GM23338 (cell line): ENCODE results near the gene ELOVL2. TPM values are rescaled to one million over a fixed set of nuclear protein-coding genes. Genes with fewer than 3 reads are reported as not detected.
A peak's percentile ranks its signal among the peaks of the same experiment; 100 is the strongest.

Source experiments
- ATAC-seq: fragments of 200-7000 bp; cut with Tn5 transposase; 3 replicates; pipeline ENCODE4 v1.9.1; 2020
- DNase-seq: peaks from one replicate; pipeline ENCODE4 v3.0.0-alpha.2; 2015; ENCODE audit warnings: low spot score
- H2AFZ ChIP-seq: fragments of 200-600 bp; sonication (generic); 2 replicates; pipeline ENCODE4 v1.8.0; 2016; ENCODE audit warnings: antibody characterized with exemption, mild to moderate bottlenecking, moderate library complexity
- H3F3A ChIP-seq: fragments of 200-600 bp; sonication (generic); replicated peaks from 2 replicates; pipeline ENCODE4 v1.8.0; 2017; ENCODE audit warnings: antibody characterized with exemption, mixed run types, low read depth
- H3K27ac ChIP-seq: fragments of 200-600 bp; sonication (generic); 2 replicates; pipeline ENCODE4 v1.6.1; 2016; ENCODE audit warnings: low read depth
- H3K27me3 ChIP-seq: fragments of 200-600 bp; sonication (generic); 2 replicates; pipeline ENCODE4 v1.8.0; 2016; ENCODE audit warnings: mild to moderate bottlenecking, mixed run types, moderate library complexity; ENCODE audit not compliant: insufficient read depth
- H3K36me3 ChIP-seq: fragments of 200-600 bp; sonication (generic); 2 replicates; pipeline ENCODE4 v1.8.0; 2016; ENCODE audit warnings: mild to moderate bottlenecking; ENCODE audit not compliant: insufficient read depth
- H3K4me1 ChIP-seq: fragments of 200-600 bp; sonication (generic); 2 replicates; pipeline ENCODE4 v1.8.0; 2016; ENCODE audit warnings: mild to moderate bottlenecking, moderate library complexity; ENCODE audit not compliant: insufficient read depth
- H3K4me2 ChIP-seq: fragments of 200-600 bp; sonication (generic); 2 replicates; pipeline ENCODE4 v1.7.1; 2017; ENCODE audit warnings: mixed run types
- H3K4me3 ChIP-seq: fragments of 200-600 bp; sonication (generic); 2 replicates; pipeline ENCODE4 v1.6.1; 2016; ENCODE audit warnings: mixed run types
- H3K79me2 ChIP-seq: fragments of 200-600 bp; sonication (generic); replicated peaks from 2 replicates; pipeline ENCODE4 v1.8.0; 2017; ENCODE audit warnings: mild to moderate bottlenecking; ENCODE audit not compliant: insufficient read depth
- H3K9me2 ChIP-seq: fragments of 200-600 bp; sonication (generic); 2 replicates; pipeline ENCODE4 v1.8.0; 2017; ENCODE audit not compliant: insufficient read depth
- H4K20me1 ChIP-seq: fragments of 200-600 bp; sonication (generic); replicated peaks from 2 replicates; pipeline ENCODE4 v1.8.0; 2017; ENCODE audit warnings: mild to moderate bottlenecking; ENCODE audit not compliant: insufficient read depth
- H3K27ac Mint-ChIP-seq: 2 replicates; pipeline ENCODE4 v1.8.0; 2020; ENCODE audit warnings: inconsistent platforms, mild to moderate bottlenecking, moderate library complexity, mixed read lengths
- H3K27me3 Mint-ChIP-seq: 3 replicates; pipeline ENCODE4 v1.8.0; 2022; ENCODE audit warnings: low read depth, mild to moderate bottlenecking, moderate library complexity, mixed read lengths, inconsistent platforms; ENCODE audit not compliant: insufficient read depth, poor library complexity
- H3K36me3 Mint-ChIP-seq: 3 replicates; pipeline ENCODE4 v1.8.0; 2021; ENCODE audit warnings: low read depth, mild to moderate bottlenecking, inconsistent platforms, moderate library complexity, mixed read lengths
- H3K4me1 Mint-ChIP-seq: 3 replicates; pipeline ENCODE4 v1.8.0; 2020; ENCODE audit warnings: mild to moderate bottlenecking, inconsistent platforms, mixed read lengths
- H3K4me3 Mint-ChIP-seq: 3 replicates; pipeline ENCODE4 v1.8.0; 2021; ENCODE audit warnings: moderate library complexity, mild to moderate bottlenecking, inconsistent platforms, mixed read lengths
- H3K9me3 Mint-ChIP-seq: 3 replicates; pipeline ENCODE4 v1.8.0; 2020; ENCODE audit warnings: moderate library complexity, mild to moderate bottlenecking, inconsistent platforms, mixed read lengths
- ETS1 ChIP-seq: IDR thresholded peaks from 2 replicates; pipeline ENCODE4 v1.6.1; 2016; ENCODE audit warnings: antibody characterized with exemption
- EZH2 ChIP-seq: fragments of 200-600 bp; sonication (generic); IDR thresholded peaks from one replicate; pipeline ENCODE4 v1.8.0; 2017; ENCODE audit warnings: antibody characterized with exemption, mild to moderate bottlenecking, low read depth; ENCODE audit not compliant: unreplicated experiment
- EZH2phosphoT487 ChIP-seq: fragments of 200-600 bp; sonication (generic); IDR thresholded peaks from one replicate; pipeline ENCODE4 v1.8.1; 2018; ENCODE audit warnings: antibody characterized with exemption; ENCODE audit not compliant: unreplicated experiment
- JUNB ChIP-seq: IDR thresholded peaks from one replicate; pipeline ENCODE4 v1.6.1; 2016; ENCODE audit warnings: antibody characterized with exemption; ENCODE audit not compliant: unreplicated experiment
- POLR2AphosphoS5 ChIP-seq: IDR thresholded peaks from 2 replicates; pipeline ENCODE4 v1.6.1; 2016; ENCODE audit warnings: antibody characterized with exemption, low read depth
- ZNF331 ChIP-seq: fragments of 250-450 bp; sonication (Bioruptor Pico); IDR thresholded peaks from 2 replicates; pipeline ENCODE4 v1.5.0; 2020; ENCODE audit warnings: low read depth, mild to moderate bottlenecking, moderate library complexity
- polyA plus RNA-seq: library from polyadenylated mRNA; unstranded; fragments of >200 nt; fragmentation: Nextera tagmentation; extraction: Ambion mirVana; gene quantifications from 2 replicates; pipeline ENCODE4 v1.2.1, GENCODE V29; 2016
- total RNA-seq: library from RNA; depleted of rRNA; stranded (reverse); fragments of >200 nt; shearing (Covaris generic); gene quantifications from 2 replicates; pipeline ENCODE4 v1.2.3, GENCODE V29; 2014
- TF ChIP-seq, protein P1 (sequence below): fragments of 250-450 bp; sonication (Bioruptor Pico); IDR thresholded peaks from 2 replicates; pipeline ENCODE4 v1.5.0; 2020; ENCODE audit warnings: mild to moderate bottlenecking, moderate library complexity

The ELOVL2 gene
- total and polyA plus RNA-seq, 2 experiments from 2014 or later, result 1.2 to 1.6 TPM

DNA sequence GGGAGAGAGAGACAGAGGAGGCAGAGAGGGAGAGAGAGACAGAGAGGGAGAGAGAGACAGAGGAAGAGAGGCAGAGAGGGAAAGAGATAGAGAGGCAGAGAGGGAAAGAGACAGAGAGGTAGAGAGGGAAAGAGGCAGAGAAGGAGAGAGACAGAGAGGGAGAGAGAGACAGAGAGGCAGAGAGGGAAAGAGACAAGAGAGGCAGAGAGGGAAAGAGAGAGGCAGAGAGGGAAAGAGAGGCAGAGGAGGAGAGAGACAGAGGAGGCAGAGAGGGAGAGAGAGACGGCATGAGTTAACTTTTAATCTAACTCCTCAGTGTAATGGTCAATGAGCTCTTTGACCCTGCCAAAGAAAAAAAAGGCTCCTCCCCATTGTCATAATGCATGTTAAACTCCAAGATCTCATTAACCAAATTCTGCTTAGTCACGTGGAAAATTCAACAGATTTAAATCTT lies 7.1 kb downstream of the ELOVL2 start:
- Mint-ChIP-seq H3K27ac (no peak overlapping the region; the same call in 1 of the 2 replicates), H3K27me3 (peaks cover 9% of the 10 kb centered on the region), H3K9me3 (no peaks in the 10 kb centered on the region), H3K4me3 (no peak overlapping the region), H3K36me3 (no peaks in the 10 kb centered on the region), H3K4me1 (peaks cover 11% of the 10 kb centered on the region)
- H3K4me1 ChIP-seq, result peaks cover 16% of the 10 kb centered on the region; the same call in 1 of the 2 replicates
- H3K4me2 ChIP-seq, result no peak overlapping the region
- DNase-seq, result no peak
- ATAC-seq, result no peak
- H3K4me3 ChIP-seq, result no peak overlapping the region
- no peak overlapping the region for H3K27ac ChIP-seq
- no peak for TF ChIP-seq ETS1
- TF ChIP-seq JUNB, result no peak
- TF ChIP-seq ZNF331, result no peak
- TF ChIP-seq POLR2AphosphoS5, result no peak
- TF ChIP-seq, protein P1, sequence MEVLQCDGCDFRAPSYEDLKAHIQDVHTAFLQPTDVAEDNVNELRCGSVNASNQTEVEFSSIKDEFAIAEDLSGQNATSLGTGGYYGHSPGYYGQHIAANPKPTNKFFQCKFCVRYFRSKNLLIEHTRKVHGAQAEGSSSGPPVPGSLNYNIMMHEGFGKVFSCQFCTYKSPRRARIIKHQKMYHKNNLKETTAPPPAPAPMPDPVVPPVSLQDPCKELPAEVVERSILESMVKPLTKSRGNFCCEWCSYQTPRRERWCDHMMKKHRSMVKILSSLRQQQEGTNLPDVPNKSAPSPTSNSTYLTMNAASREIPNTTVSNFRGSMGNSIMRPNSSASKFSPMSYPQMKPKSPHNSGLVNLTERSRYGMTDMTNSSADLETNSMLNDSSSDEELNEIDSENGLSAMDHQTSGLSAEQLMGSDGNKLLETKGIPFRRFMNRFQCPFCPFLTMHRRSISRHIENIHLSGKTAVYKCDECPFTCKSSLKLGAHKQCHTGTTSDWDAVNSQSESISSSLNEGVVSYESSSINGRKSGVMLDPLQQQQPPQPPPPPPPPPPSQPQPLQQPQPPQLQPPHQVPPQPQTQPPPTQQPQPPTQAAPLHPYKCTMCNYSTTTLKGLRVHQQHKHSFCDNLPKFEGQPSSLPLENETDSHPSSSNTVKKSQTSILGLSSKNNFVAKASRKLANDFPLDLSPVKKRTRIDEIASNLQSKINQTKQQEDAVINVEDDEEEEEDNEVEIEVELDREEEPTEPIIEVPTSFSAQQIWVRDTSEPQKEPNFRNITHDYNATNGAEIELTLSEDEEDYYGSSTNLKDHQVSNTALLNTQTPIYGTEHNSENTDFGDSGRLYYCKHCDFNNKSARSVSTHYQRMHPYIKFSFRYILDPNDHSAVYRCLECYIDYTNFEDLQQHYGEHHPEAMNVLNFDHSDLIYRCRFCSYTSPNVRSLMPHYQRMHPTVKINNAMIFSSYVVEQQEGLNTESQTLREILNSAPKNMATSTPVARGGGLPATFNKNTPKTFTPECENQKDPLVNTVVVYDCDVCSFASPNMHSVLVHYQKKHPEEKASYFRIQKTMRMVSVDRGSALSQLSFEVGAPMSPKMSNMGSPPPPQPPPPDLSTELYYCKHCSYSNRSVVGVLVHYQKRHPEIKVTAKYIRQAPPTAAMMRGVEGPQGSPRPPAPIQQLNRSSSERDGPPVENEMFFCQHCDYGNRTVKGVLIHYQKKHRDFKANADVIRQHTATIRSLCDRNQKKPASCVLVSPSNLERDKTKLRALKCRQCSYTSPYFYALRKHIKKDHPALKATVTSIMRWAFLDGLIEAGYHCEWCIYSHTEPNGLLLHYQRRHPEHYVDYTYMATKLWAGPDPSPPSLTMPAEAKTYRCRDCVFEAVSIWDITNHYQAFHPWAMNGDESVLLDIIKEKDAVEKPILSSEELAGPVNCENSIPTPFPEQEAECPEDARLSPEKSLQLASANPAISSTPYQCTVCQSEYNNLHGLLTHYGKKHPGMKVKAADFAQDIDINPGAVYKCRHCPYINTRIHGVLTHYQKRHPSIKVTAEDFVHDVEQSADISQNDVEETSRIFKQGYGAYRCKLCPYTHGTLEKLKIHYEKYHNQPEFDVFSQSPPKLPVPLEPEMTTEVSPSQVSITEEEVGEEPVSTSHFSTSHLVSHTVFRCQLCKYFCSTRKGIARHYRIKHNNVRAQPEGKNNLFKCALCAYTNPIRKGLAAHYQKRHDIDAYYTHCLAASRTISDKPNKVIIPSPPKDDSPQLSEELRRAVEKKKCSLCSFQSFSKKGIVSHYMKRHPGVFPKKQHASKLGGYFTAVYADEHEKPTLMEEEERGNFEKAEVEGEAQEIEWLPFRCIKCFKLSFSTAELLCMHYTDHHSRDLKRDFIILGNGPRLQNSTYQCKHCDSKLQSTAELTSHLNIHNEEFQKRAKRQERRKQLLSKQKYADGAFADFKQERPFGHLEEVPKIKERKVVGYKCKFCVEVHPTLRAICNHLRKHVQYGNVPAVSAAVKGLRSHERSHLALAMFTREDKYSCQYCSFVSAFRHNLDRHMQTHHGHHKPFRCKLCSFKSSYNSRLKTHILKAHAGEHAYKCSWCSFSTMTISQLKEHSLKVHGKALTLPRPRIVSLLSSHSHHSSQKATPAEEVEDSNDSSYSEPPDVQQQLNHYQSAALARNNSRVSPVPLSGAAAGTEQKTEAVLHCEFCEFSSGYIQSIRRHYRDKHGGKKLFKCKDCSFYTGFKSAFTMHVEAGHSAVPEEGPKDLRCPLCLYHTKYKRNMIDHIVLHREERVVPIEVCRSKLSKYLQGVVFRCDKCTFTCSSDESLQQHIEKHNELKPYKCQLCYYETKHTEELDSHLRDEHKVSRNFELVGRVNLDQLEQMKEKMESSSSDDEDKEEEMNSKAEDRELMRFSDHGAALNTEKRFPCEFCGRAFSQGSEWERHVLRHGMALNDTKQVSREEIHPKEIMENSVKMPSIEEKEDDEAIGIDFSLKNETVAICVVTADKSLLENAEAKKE, result no peak
- TF ChIP-seq EZH2phosphoT487, result no peak
- TF ChIP-seq EZH2, result no peak
- H2AFZ ChIP-seq, result peak overlapping the region; percentile 81; the same call in 1 of the 2 replicates
- H3K9me2 ChIP-seq, result no peaks in the 10 kb centered on the region
- peaks cover 22% of the 10 kb centered on the region for H3K27me3 ChIP-seq
- no peaks in the 10 kb centered on the region for H3K36me3 ChIP-seq
- H3K79me2 ChIP-seq, result no peaks in the 10 kb centered on the region
- H3F3A ChIP-seq, result no peaks in the 10 kb centered on the region
- H4K20me1 ChIP-seq, result no peaks in the 10 kb centered on the region
